GM10266 (cell line): Measurements from ENCODE around the gene MATN3.

Source experiments
- DNase-seq: peaks from one replicate; pipeline ENCODE4 v3.0.0; 2012; ENCODE audit errors: extremely low spot score
- TF ChIP-seq, protein P1 (sequence below): IDR thresholded peaks from 2 replicates; pipeline ENCODE4 v1.5.1; 2012; ENCODE audit warnings: mild to moderate bottlenecking, low read depth; ENCODE audit not compliant: control insufficient read depth, insufficient read depth; ENCODE audit errors: missing control alignments

Gene MATN3

DNA sequence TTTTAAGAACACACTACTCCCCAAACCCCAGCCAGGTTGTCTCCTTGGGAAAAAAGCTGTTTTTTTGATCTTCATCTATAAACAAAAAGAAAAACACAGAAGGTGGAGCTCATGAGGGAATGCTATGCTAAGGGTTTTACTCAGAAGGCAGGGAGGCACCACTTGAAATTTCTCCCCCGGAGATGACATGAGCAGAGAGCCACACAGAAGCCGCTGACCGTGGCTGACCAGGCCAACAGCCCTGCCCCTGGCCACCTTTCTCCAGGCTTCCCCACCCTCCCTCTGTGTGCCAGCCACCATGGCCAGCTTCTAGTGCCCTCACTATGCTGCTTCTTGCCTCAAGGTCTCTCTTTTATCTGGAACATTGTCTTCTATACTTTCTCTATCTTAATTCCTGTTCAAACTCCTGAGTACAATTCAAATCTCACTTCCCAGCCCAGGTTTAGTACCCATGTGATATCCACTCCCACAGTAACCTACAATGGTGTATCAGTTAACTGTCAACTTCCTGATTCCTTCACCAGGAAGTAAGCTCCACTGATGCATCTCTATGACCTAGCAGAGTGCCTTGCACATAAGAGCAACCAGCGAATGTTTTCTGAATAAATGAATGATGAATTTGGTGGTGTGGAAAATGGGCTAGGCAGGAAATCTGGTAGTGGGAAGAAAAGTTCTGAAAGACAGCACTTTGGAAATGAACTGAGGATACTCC is 23.6 kb upstream of the MATN3 start:
- TF ChIP-seq, protein P1, sequence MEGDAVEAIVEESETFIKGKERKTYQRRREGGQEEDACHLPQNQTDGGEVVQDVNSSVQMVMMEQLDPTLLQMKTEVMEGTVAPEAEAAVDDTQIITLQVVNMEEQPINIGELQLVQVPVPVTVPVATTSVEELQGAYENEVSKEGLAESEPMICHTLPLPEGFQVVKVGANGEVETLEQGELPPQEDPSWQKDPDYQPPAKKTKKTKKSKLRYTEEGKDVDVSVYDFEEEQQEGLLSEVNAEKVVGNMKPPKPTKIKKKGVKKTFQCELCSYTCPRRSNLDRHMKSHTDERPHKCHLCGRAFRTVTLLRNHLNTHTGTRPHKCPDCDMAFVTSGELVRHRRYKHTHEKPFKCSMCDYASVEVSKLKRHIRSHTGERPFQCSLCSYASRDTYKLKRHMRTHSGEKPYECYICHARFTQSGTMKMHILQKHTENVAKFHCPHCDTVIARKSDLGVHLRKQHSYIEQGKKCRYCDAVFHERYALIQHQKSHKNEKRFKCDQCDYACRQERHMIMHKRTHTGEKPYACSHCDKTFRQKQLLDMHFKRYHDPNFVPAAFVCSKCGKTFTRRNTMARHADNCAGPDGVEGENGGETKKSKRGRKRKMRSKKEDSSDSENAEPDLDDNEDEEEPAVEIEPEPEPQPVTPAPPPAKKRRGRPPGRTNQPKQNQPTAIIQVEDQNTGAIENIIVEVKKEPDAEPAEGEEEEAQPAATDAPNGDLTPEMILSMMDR = no peak
- DNase-seq = no peak

DNA sequence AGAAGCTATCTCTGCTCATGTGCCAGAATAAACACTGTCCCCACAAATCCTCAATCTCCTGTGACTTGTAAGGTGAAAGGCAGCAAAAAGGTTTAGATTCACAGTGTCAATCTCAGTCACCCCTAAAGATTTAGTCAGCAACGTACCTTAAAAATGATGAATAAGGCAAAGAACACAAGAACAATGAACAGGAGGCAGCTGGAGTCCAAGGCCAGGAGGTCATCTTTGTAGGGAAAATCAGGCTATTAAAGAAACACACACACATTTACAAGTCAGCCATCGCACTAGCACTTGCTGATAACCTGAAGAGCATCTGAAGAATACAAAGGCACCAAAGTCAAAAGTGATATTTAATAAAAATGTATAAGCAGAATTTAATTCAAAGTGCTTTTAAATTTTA is 22.4 kb upstream of the MATN3 start:
- TF ChIP-seq, protein P1 = no peak
- DNase-seq = no peak

DNA sequence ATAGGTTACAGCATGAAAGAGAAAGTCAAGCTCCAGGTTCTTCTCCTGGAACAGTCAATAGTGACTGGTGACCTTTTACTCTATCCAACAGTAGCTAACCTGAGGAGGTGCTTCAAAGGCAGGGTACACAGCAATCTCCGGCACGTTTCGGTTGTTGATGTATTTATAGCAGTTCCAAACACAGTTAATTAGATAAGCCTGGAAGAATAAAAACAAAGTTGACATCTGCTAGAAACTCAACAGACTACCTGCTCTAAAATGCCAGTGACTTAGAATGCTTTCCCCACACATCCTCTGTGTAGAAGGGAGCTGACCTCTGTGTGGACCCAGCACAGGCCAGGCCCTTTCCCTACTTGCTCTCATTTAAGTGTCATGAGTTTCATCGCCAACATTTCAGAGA is 21.8 kb upstream of the MATN3 start:
- DNase-seq = no peak

DNA sequence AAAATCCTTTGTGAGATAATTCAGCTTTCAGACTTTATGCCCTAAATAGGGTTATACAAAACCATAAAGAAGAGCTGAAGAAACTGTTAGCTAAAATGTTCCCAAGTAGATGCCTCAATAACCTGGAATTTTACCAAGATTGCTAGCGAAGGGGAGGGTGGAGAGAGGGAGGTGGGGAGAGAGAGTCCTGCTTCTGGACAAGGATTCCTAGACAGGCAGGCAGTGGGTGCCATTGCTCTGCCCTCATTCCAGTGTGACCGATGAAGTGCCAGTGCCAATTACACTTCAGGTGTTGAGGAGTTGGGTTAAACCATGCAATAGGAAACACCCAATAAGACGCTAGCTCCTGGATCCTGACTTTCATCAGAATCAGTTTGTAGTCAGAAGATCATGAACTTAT is 20.9 kb upstream of the MATN3 start:
- TF ChIP-seq, protein P1 = no peak
- DNase-seq = no peak

More for the DNA sequence above, 21.8 kb upstream of the MATN3 start:
- TF ChIP-seq, protein P1 = no peak

DNA sequence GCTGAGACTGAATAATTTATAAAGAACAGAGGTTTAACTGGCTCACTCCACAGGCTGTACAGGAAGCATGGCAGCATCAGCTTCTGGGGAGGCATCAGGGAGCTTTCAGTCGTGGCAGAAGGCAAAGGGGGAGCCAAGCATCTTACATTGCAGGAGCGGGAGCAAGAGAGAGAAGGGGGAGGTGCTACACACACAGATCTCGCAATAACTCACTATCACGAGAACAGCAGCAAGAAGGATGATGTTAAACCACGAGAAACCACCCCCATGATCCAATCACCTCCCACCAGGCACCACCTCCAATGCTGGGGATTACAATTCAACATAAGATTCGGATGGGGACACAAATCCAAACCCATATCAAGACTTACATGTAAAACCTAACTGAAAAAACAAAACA is 17.8 kb upstream of the MATN3 start:
- TF ChIP-seq, protein P1 = no peak
- no peak for DNase-seq

DNA sequence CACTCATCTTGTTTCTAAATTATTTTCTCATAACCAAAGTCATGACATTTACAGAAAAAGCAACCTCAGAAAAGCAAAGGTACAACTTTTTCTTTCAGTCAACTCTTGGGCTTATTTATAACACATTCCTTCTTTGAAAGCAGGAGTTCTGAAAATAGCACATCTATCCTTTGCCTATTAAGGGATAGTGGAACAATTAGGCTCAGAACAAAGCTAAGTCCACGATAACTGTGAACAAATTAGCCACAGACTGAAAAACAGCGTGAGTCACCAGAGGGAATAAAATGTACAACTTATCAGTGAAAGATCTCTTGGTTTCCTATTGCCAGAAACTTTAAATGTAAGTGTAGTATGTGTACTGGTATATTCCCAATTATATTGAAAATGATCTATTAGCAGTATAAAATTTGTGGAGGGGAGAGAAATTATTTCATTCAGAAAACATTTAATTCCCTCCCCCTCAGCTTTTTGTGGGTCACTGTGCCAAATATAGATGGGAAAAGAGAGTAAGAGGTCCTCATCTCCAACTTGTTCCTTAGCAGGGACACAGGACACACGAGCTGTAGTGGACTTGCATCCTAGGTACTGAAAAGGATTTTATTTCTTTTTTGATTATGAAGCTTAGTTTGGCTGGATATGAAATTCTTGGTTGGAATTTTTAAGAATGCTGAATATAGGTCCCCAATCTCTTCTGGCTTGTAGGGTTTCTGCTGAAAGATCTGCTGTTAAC is 15.4 kb upstream of the MATN3 start:
- DNase-seq = no peak
- TF ChIP-seq, protein P1 = no peak

DNA sequence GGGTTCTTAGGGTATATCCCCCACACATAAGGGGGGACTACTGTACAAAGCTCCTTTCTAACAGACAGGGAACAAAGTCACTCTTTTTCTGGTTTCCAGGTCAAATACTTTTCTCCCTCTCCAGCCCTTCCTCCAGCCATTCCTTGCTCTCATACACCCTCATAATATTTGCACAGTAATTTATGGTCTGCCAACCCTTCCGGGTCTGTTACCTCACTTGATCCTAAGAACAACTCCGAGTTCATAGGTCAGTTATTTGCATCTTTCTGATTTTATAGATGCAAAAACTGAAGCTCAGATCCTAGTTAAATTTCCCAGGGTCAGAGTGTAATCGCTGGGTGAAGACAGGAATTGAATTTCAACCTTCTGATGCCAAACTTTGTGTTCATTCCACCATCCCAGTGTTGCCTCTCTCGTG is 14.8 kb upstream of the MATN3 start:
- TF ChIP-seq, protein P1 = no peak
- no peak for DNase-seq
